ENCODE results near the gene DHX16. TPM values are rescaled to one million over a fixed set of nuclear protein-coding genes. Genes with fewer than 3 reads are reported as not detected.

Gene DHX16
- 27.5 TPM for total RNA-seq

DNA sequence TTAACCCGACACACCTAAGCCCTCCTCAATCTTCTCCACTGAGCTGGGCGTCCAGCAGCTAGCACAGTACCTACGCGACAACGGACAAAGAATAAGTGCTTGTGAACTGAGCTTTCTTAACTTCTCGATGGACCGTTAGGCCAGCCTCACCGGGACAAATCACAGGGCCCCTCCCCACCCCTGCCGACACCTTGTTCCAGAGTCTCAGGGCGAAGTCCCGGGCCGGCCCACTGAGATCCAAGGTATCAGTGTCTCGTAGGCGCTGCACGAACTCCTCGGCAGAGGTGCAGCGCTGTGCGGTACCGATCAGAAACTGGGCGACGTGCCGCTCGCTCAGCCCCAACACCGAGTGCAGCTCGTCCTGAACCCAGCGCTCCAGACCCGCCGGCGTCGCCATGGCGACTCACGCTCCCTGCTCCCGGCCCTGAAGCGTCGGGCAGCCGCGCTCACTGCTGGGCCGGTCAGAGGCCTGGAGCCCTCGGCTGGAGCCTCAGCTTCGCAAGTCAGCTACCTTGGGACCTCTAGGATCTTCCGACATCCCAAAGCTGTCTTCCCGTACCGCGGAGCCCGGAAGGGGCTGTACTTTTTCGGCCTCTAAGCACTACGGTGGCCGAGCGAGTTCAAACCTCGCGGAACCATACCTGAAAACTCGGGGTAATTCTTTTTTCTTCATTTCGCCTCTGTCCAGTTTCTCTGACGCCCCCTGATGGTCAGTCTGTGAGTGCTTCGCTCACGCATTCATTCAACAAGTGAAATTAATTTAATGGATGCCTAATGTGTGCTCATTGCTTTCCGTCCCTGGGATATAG, at the start of gene DHX16:
TSS of gene DHX16 (minus strand) at position 562 of the 809 bp plus-strand sequence. CDS start at position 397, 165 bp downstream.

DNA sequence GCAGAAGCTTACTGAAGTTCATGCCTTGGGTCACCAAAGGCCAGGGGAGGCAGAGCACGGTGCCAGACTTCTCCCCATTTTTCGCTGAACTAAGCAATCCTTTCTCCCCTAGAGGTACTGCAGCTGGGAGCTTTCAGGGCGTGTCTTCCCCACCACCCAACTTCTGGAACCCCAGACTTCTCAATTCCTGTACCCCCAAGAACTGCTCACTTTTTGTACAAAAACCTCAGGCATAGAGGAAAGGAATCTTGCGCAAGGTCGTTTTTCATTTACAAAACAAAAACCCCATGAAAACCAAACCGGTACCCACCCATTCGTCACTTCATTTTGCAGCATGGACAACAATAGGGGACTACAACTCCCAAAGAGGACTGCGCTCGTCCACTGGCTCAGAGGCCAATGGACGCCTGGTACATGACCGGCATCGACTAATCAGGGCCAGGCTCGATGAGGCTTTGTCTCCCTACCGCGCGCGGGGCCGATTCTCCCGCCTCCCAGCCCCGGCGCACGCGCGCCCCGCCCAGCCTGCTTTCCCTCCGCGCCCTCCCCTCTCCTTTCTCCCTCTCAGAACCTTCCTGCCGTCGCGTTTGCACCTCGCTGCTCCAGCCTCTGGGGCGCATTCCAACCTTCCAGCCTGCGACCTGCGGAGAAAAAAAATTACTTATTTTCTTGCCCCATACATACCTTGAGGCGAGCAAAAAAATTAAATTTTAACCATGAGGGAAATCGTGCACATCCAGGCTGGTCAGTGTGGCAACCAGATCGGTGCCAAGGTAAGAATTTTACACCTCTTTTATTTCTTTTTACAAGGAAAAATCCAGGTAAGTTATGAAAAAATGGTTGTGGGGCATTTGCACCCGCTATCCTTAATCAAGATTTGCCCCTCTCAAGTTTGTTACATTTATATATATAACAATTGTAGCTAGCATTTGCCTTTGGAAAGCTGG, 47.3 kb upstream of the DHX16 start, which contains the start of gene TUBB:
TSS of gene TUBB (plus strand) at position 562 of the 947 bp plus-strand sequence. CDS start at position 717, 155 bp downstream.

DNA sequence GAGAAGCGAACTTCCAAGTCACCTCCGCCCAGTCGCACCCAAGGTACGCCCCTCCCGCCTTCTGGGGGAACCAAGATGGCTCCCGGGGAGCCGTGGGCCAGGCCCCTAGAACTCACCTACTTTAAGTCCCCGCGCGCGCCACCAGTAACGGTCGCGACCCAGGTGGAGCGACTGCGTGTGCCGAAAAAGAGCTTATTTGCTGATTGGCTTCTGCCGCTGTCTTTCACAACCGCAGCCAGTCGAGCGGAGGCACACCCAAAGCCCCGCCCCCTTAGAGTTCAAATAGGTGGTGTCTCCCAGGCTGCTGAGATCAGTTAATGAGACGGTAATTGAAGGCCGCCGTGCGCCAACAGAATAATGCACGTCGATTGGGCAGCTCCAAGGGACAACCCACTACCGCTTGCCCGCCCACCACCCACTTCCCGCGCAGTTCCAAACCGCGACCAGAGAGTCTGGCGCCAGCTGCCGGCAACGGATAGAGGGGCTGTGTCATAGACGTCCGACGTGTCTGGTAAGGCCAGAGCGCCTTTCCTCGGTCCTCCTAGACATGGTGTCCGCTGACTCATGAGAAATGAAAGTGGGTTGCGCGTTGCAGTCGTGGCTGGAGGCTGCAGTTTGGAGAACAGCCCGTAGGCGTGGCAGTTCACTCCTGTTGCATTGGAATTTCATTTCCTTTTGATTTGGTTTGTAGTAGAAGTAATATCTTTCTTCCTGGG, 44.5 kb upstream of the DHX16 start, which contains the start of gene MDC1:
TSS of gene MDC1 (minus strand) at position 153 of the 716 bp plus-strand sequence. CDS start 2,106 bp downstream, outside the sequence.

GRCh38 chr6:30690403-30691207, 17.8 kb upstream of the DHX16 start, which contains the start of gene NRM:
TSS of gene NRM (minus strand) at chr6:30690984. CDS start at chr6:30690974, 10 bp downstream.

DNA sequence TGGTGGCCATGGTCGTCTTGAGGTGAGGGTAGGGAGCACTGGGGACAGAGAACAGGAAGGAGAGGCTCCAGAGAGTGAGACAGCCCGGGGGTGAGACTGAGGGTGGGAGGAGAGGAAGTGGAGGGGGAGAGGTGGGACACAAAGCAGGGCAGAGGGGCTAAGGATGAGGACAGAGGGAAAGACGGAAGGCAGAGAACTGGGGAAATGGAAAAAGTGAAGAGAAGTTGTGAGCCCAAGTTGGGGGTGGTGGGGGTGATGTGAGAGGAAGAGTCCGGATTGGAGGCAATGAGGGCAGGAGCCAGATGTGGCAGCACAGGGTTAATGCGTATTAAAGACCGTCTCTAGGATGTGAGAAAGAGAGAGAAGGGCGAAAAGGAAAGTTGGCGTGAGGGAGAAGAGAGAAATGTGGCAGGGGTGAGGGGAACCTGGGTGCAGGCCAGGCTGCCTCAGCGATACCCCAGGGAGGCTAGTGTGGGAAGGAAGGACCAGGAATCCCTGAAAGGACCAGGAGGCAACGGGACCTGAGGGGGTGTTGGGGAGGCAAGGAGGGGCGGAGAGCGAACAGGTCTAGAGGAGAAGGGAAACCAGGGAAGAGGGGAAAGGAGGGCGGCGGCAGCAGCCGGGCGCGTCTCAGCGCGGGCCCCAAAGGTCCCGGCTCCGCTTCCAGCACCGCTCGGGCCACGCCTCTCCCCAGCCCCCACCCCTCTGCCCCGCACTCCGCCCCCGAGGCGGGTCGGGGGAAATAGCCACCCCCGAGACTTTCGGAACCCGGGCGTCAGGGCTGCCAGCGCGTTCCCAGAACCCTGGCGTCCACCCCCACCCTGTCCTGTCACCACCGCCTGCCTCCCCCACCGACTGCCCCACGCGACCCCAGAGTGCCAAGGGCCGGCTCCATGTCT, 13.5 kb upstream of the DHX16 start, which contains the start of gene PPP1R18:
TSS of gene PPP1R18 (minus strand) at position 637 of the 899 bp plus-strand sequence. CDS start at position 10, 627 bp downstream.

GRCh38 chr6:30646450-30647241, 26.2 kb downstream of the DHX16 start, which contains the start of gene C6orf136:
TSS of gene C6orf136 (plus strand) at chr6:30647133. CDS start at chr6:30647232, 99 bp downstream.

DNA sequence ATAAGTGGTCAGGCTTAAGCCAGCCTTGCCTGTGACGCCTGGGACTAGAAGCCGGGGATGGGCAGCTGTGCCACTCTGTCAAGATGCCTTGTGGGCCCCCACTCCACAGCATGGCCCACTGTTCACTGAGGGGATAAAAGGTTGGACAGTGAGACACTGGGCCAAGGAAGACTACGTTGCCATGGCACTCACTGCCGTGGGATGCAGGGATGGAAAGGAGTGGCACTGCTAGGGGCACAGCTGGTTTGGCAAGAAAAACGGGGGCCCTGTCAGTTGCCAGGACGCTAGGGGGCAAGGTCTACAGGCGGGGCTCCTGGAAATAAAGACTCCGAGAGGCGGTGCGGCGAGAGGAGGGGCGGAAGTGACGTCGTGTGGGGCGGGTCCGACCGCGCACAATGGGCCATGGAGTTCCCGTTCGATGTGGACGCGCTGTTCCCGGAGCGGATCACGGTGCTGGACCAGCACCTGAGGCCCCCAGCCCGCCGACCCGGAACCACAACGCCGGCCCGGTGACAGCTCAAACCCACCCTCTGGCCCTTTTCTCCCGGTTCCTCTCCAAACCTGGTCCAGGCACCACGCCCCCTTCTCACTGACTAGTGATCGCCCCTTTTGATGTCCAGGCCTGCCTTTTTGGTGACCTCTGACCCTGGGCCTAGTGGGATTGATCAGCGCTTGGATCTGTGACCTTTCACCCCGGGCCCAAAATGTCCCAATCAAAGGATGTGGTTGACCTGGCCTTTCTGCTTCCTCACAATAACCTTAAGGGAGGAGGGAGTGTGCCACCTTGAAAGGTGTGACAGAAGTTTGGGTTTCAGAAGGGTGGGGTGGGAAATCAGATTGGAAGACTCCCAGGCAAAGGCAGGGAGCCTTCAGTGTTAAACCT, 46.1 kb downstream of the DHX16 start, which contains the start of gene ATAT1:
TSS of gene ATAT1 (plus strand) at position 391 of the 883 bp plus-strand sequence.

GRCh38 chr6:30617565-30618269, 55.1 kb downstream of the DHX16 start, which contains the start of gene MRPS18B:
TSS of gene MRPS18B (plus strand) at chr6:30617840. CDS start at chr6:30617866, 26 bp downstream.

GRCh38 chr6:30616811-30617564, 55.8 kb downstream of the DHX16 start, which contains the start of gene PPP1R10:
TSS of gene PPP1R10 (minus strand) at chr6:30617243. CDS start at chr6:30609944, 7,299 bp downstream.

Other genes with a start within 250 kb of the DHX16 start
- 202 TPM for gene HLA-E, start 183.5 kb downstream of the DHX16 start, total RNA-seq
- 44.3 TPM for gene GNL1, start 116.5 kb downstream of the DHX16 start, total RNA-seq
- 10.0 TPM for gene PRR3, start 115.7 kb downstream of the DHX16 start, total RNA-seq
- gene ABCF1, start 101.6 kb downstream of the DHX16 start, total RNA-seq, result 35.4 TPM
- gene PPP1R10, start 55.8 kb downstream of the DHX16 start, total RNA-seq, result 24.5 TPM
- gene MRPS18B, start 55.2 kb downstream of the DHX16 start, total RNA-seq, result 58.0 TPM
- gene ATAT1, start 46.1 kb downstream of the DHX16 start, total RNA-seq, result 21.1 TPM
- gene C6orf136, start 25.9 kb downstream of the DHX16 start, total RNA-seq, result 14.3 TPM
- gene PPP1R18, start 13.6 kb upstream of the DHX16 start, total RNA-seq, result 30.1 TPM
- 7.1 TPM for gene NRM, start 18.0 kb upstream of the DHX16 start, total RNA-seq
- gene MDC1, start 44.3 kb upstream of the DHX16 start, total RNA-seq, result 15.9 TPM
- 468 TPM for gene TUBB, start 47.3 kb upstream of the DHX16 start, total RNA-seq
- 60.8 TPM for gene FLOT1, start 69.7 kb upstream of the DHX16 start, total RNA-seq
- 13.2 TPM for gene IER3, start 71.5 kb upstream of the DHX16 start, total RNA-seq
- gene DDR1, start 211.5 kb upstream of the DHX16 start, total RNA-seq, result 141 TPM
- gene GTF2H4, start 235.2 kb upstream of the DHX16 start, total RNA-seq, result 48.3 TPM
- gene VARS2, start 241.2 kb upstream of the DHX16 start, total RNA-seq, result 26.7 TPM

Data from metanephros (tissue), 1 donor.